Endothelial cell of umbilical vein (primary cell): ENCODE measurements around the gene DHCR7. TPM values are rescaled to one million over a fixed set of nuclear protein-coding genes. Genes with fewer than 3 reads are reported as not detected.

Experiments used
- BruUV-seq: library from RNA; stranded (reverse); fragments of 400-500 nt; replicated peaks from 2 replicates; lab custom pipeline; 2021; lab: Mats Ljungman, UMichigan
- CTCF ChIA-PET: fragments of 300-600, 350-600 bp; sonication (Branson Sonifier 250); formaldehyde crosslinking; loops from one replicate; lab custom pipeline; 2021; ENCODE audit warnings: antibody characterized with exemption, inconsistent platforms; lab: Charles Lee
- POLR2A ChIA-PET: fragments of 300-600, 350-600 bp; sonication (Branson Sonifier 250); formaldehyde crosslinking; loops from one replicate; lab custom pipeline; 2021; ENCODE audit warnings: antibody characterized with exemption, inconsistent platforms; lab: Charles Lee
- DNase-seq: peaks from one replicate; pipeline ENCODE4 v3.0.0-alpha.2; 2011; ENCODE audit warnings: low read depth, low spot score
- FAIRE-seq: peaks from 2 replicates; lab custom pipeline; 2011; peaks lifted over from hg19 to GRCh38; lab: Jason Lieb, UNC
- H2AFZ ChIP-seq: 2 replicates; pipeline ENCODE4 v1.6.0; 2012; ENCODE audit warnings: low read depth, low read length, control low read depth, inconsistent platforms
- H3K27ac ChIP-seq: 2 replicates; pipeline ENCODE4 v1.5.1; 2011; ENCODE audit warnings: low read depth, mild to moderate bottlenecking, control low read depth, low read length, moderate library complexity; ENCODE audit not compliant: insufficient read depth
- H3K27me3 ChIP-seq, 2 experiments: 2 replicates each; pipeline versions ENCODE4 v1.6.0 to v1.6.1; 2011; ENCODE audit warnings: low read length in 2 of 2, mixed read lengths in 1 of 2; ENCODE audit not compliant: control insufficient read depth in 2 of 2, insufficient read depth in 2 of 2
- H3K36me3 ChIP-seq, 2 experiments: 2 replicates in 1 of 2; 3 replicates in 1 of 2; pipeline ENCODE4 v1.5.1; 2011; ENCODE audit warnings: low read length in 2 of 2, mild to moderate bottlenecking in 1 of 2, moderate library complexity in 1 of 2; ENCODE audit not compliant: control insufficient read depth in 2 of 2, insufficient read depth in 2 of 2; ENCODE audit errors: extremely low read depth in 1 of 2
- H3K4me1 ChIP-seq: 3 replicates; pipeline ENCODE4 v1.5.1; 2011; ENCODE audit warnings: mild to moderate bottlenecking, low read length; ENCODE audit not compliant: control insufficient read depth, insufficient read depth; ENCODE audit errors: extremely low read depth
- H3K4me2 ChIP-seq: 2 replicates; pipeline ENCODE4 v1.6.1; 2011; ENCODE audit warnings: low read length, control low read depth, mixed read lengths; ENCODE audit not compliant: insufficient read depth
- H3K4me3 ChIP-seq, 3 experiments: fragments of 200-600 bp in 1 of 3; sonication (generic), shearing (Covaris generic) in 1 of 3; replicated peaks in 1 of 3; 2 replicates each; pipeline ENCODE4 v1.5.1; 2011 to 2016; ENCODE audit warnings: control low read depth in 3 of 3, low read length in 3 of 3, mild to moderate bottlenecking in 2 of 3, inconsistent platforms in 1 of 3, low read depth in 1 of 3, moderate library complexity in 1 of 3; ENCODE audit not compliant: insufficient read depth in 1 of 3
- H3K79me2 ChIP-seq: 2 replicates; pipeline ENCODE4 v1.6.0; 2012; ENCODE audit warnings: low read length, inconsistent platforms; ENCODE audit not compliant: control insufficient read depth, insufficient read depth
- H3K9ac ChIP-seq: replicated peaks from 2 replicates; pipeline ENCODE3; 2011; ENCODE audit warnings: low read length, control low read depth; ENCODE audit not compliant: insufficient read depth; ENCODE audit errors: extremely low read depth
- H3K9me1 ChIP-seq: replicated peaks from 3 replicates; pipeline ENCODE4 v1.6.0; 2011; ENCODE audit warnings: mild to moderate bottlenecking, low read length; ENCODE audit not compliant: control insufficient read depth, insufficient read depth; ENCODE audit errors: extremely low read depth
- H3K9me3 ChIP-seq: replicated peaks from 2 replicates; pipeline ENCODE4 v1.5.1; 2012; ENCODE audit warnings: low read length, inconsistent platforms; ENCODE audit not compliant: control insufficient read depth, insufficient read depth
- H4K20me1 ChIP-seq: replicated peaks from 2 replicates; pipeline ENCODE3; 2011; ENCODE audit warnings: mild to moderate bottlenecking, low read length; ENCODE audit not compliant: control insufficient read depth, insufficient read depth; ENCODE audit errors: extremely low read depth
- CTCF ChIP-seq, 2 donors: IDR thresholded peaks; 1 replicate in 1 of 2; 2 replicates in 1 of 2; pipeline ENCODE4 v1.5.1; 2011; ENCODE audit warnings: low read length in 2 of 2, mild to moderate bottlenecking in 2 of 2, moderate library complexity in 2 of 2, control low read depth in 1 of 2, inconsistent platforms in 1 of 2, low read depth in 1 of 2; ENCODE audit not compliant: insufficient read depth in 1 of 2; ENCODE audit errors: extremely low read depth in 1 of 2
- EZH2 ChIP-seq: IDR thresholded peaks from 2 replicates; pipeline ENCODE4 v1.6.1; 2012; ENCODE audit warnings: borderline replicate concordance, low read depth, mild to moderate bottlenecking, moderate library complexity, low read length, inconsistent platforms; ENCODE audit not compliant: severe bottlenecking
- FOS ChIP-seq: IDR thresholded peaks from 2 replicates; pipeline ENCODE4 v1.6.1; 2011; ENCODE audit warnings: mild to moderate bottlenecking, low read length, moderate library complexity, borderline replicate concordance; ENCODE audit not compliant: insufficient read depth
- GATA2 ChIP-seq: IDR thresholded peaks from 2 replicates; pipeline ENCODE4 v1.7.0; 2011; ENCODE audit warnings: low read depth, mild to moderate bottlenecking, moderate library complexity, mixed read lengths, low read length; ENCODE audit not compliant: insufficient read length, insufficient read depth
- JUN ChIP-seq: IDR thresholded peaks from 2 replicates; pipeline ENCODE4 v1.6.1; 2011; ENCODE audit warnings: borderline replicate concordance, low read depth; ENCODE audit not compliant: insufficient read length, insufficient read depth
- MAX ChIP-seq: IDR thresholded peaks from 2 replicates; pipeline ENCODE4 v1.6.1; 2011; ENCODE audit not compliant: insufficient read depth, insufficient read length
- MYC ChIP-seq: IDR thresholded peaks from one replicate; pipeline ENCODE4 v1.6.1; 2011; ENCODE audit warnings: mild to moderate bottlenecking, low read depth, low read length
- POLR2A ChIP-seq: IDR thresholded peaks from 2 replicates; pipeline ENCODE4 v1.6.1; 2012; ENCODE audit warnings: low read depth, mild to moderate bottlenecking, control low read depth, low read length
- POLR2AphosphoS5 ChIP-seq: IDR thresholded peaks from 2 replicates; pipeline ENCODE4 v1.6.1; 2012; ENCODE audit warnings: low read depth, mild to moderate bottlenecking, control low read depth, low read length, moderate library complexity; ENCODE audit not compliant: insufficient read depth
- dilution Hi-C: fragments of 300-500 bp; cut with MboI; formaldehyde crosslinking; loops from one replicate; pipeline ENCODE4 v1.15.0; 2019; ENCODE audit warnings: low sequenced_read_pairs; ENCODE audit not compliant: extremely low pct_ligation_motif_present
- intact Hi-C: fragments of 100-400 bp; cut with micrococcal nuclease; formaldehyde crosslinking; loops from one replicate; pipeline ENCODE4 v1.10.0; 2022
- polyA plus RNA-seq, 4 experiments: library from polyadenylated mRNA; depleted of rRNA in 3 of 4; stranded (reverse) in 3 of 4; unstranded in 1 of 4; fragments of >200 nt; gene quantifications; 2 replicates each; pipeline versions ENCODE4 v1.2.1 to v1.2.3, GENCODE V29; 2011 to 2012; ENCODE audit warnings: missing spikeins in 1 of 4
- total RNA-seq: library from RNA; stranded (reverse); gene quantifications from 2 replicates; pipeline ENCODE4 v1.2.3, GENCODE V29; 2021

The DHCR7 gene
- total and polyA plus RNA-seq, 2 donors (not counting 3 experiments of a cell fraction or from before 2014, with no cell fraction given), result 171 to 175 TPM

GRCh38 chr11:71485466-71485865 lies 37.3 kb upstream of the DHCR7 start:
- no peaks in the 10 kb centered on the region for H3K27me3 ChIP-seq
- no peak overlapping the region for H3K4me3 ChIP-seq
- no peaks in the 10 kb centered on the region for H3K79me2 ChIP-seq
- H3K4me2 ChIP-seq, result no peak overlapping the region
- DNase-seq, result no peak
- no peaks in the 10 kb centered on the region for H4K20me1 ChIP-seq
- peaks cover 0 to 51% of the 10 kb centered on the region in 2 experiments for H3K36me3 ChIP-seq
- no peak overlapping the region for H2AFZ ChIP-seq
- POLR2A ChIA-PET, result no interaction called here
- BruUV-seq, result no TSS peak
- FAIRE-seq, result no peak
- H3K9me1 ChIP-seq, result no peaks in the 10 kb centered on the region
- H3K9ac ChIP-seq, result no peak overlapping the region
- no peaks in the 10 kb centered on the region for H3K9me3 ChIP-seq
- dilution Hi-C loops (no loop called here), intact Hi-C loops (loop anchor here (10.0 kb wide), 1 partner anchor 99 kb away; the partner anchor contains the start of gene KRTAP5-11)
- no peak overlapping the region for H3K27ac ChIP-seq
- TF ChIP-seq MYC (no peak), POLR2AphosphoS5 (no peak), EZH2 (no peak), JUN (no peak), POLR2A (no peak), FOS (no peak), GATA2 (no peak), CTCF (IDR thresholded peaks at IDR 0.05; ENCODE audit: extremely low read depth in 1 of 2, insufficient read depth in 1 of 2, low read depth in 1 of 2, low read length in 2 of 2) (no peak), MAX (no peak)
- peaks cover 25% of the 10 kb centered on the region for H3K4me1 ChIP-seq
- CTCF ChIA-PET, result no interaction called here
